OCI-LY1 (cell line): ENCODE results near the gene UBQLN3.

ENCODE experiments used
- CTCF ChIP-seq: fragments of 200-600 bp; sonication (generic), shearing (Covaris generic); IDR thresholded peaks from 2 replicates; pipeline ENCODE4 v1.5.1; 2017; ENCODE audit warnings: mild to moderate bottlenecking, antibody characterized with exemption, low read length, moderate library complexity, mixed read lengths
- EZH2 ChIP-seq: fragments of 200-600 bp; sonication (generic), shearing (Covaris generic); IDR thresholded peaks from 2 replicates; pipeline ENCODE4 v1.8.0; 2017; ENCODE audit warnings: borderline replicate concordance, mixed run types, mild to moderate bottlenecking, antibody characterized with exemption, low read length, moderate library complexity, mixed read lengths

- TF ChIP-seq CTCF (no peak), EZH2 (no peak)
These were observed 26.7 kb upstream of the UBQLN3 start for GRCh38 chr11:5536482-5536881.
